ENCODE results near the gene C1QTNF8. TPM values are rescaled to one million over a fixed set of nuclear protein-coding genes. Genes with fewer than 3 reads are reported as not detected.

Gene C1QTNF8
- total and polyA plus RNA-seq, 2 donors (not counting 1 experiment from before 2014, with no cell fraction given): not detected

DNA sequence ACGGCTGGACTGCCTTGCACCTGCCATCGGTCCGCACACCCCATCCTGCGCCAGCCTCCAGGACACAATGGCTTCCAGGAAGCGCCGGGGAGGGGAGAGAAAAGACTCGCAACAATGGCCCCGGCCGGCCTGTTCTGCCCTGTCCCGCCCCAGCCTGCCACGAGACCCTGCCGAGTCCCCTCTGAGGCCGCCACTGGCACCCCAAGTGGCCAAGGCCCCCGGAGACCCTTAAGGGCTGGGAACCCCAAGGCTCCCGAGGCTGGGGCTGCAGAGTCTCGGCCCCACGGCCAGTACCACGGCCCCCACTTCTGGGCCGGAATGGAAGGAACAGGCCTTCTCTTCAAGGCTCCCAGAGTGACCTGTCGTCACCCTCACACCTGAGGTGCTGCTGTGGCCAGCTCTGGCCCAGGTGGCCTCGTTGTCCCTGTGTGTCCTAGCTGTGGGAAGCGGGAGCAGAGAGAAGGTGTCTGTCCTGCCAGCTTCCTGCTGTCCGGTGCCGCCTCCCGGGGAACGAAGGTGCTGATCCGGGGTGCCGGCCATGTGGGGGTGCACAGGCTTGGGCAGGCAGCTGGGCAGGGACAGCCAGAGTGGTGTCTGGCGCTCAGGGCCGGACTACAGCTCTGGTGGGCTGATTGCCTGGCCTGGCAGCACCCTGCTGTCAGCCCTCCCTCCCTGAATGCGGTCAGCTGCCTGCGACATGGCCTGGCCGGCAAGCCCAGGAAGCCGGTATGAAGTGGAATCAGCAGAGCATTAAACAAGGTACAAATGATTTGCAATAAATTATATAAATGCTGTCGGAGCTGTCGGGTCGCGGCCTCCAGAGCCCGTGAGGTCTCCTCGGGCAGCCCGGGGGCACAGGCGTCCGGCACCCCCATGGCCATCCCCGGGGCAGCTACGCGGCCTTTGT, 48.7 kb upstream of the C1QTNF8 start:
- WGBS (ENCODE audit: insufficient coverage): 87% methylated on average over 38 of the region's 46 CpGs
- no peaks in the 10 kb centered on the region for H3K4me1 Mint-ChIP-seq
- Histone ChIP-seq H3K79me2 (ENCODE audit: control insufficient read depth, insufficient read depth, low read length) (no peaks in the 10 kb centered on the region), H3K4me1 (ENCODE audit: control insufficient read depth in 2 of 2, insufficient read depth in 2 of 2, low read length in 2 of 2) (no peaks in the 10 kb centered on the region), H2AFZ (ENCODE audit: insufficient read depth, low read depth, low read length, poor library complexity, severe bottlenecking) (no peak overlapping the region), H3K27me3 (replicated peaks in 1 of 4; ENCODE audit: control extremely low read depth in 1 of 4, control insufficient read depth in 3 of 4, insufficient read depth in 4 of 4, low read length in 3 of 4) (peaks cover 0 to 3% (median 0%) of the 10 kb centered on the region in 4 experiments), H3K4me2 (replicated peaks; ENCODE audit: low read depth, low read length, poor library complexity, severe bottlenecking) (no peak overlapping the region), H3K27ac (ENCODE audit: low read length in 2 of 2) (no peak overlapping the region), H3K4me3 (ENCODE audit: control extremely low read depth in 1 of 5, extremely low read depth in 1 of 5, insufficient read depth in 1 of 5, low read depth in 2 of 5, low read length in 4 of 5) (no peak overlapping the region), H4K20me1 (ENCODE audit: control insufficient read depth, insufficient read depth, low read length, poor library complexity, severe bottlenecking) (no peaks in the 10 kb centered on the region), H3K36me3 (replicated peaks in 1 of 2; ENCODE audit: control extremely low read depth in 1 of 2, control insufficient read depth in 1 of 2, extremely low read depth in 1 of 2, insufficient read depth in 2 of 2, low read length in 1 of 2) (no peaks in the 10 kb centered on the region), H3K9ac (ENCODE audit: low read length) (no peak overlapping the region), H3K9me3 (ENCODE audit: control extremely low read depth in 1 of 3, control insufficient read depth in 2 of 3, insufficient read depth in 1 of 3, low read length in 2 of 3) (peaks cover 0 to 33% (median 4%) of the 10 kb centered on the region in 3 donors)
- DNase-seq: no peak
- H3K27ac Mint-ChIP-seq: no peak overlapping the region
- no peak overlapping the region for H3K4me3 Mint-ChIP-seq
- ATAC-seq (ENCODE audit: low read depth): no peak
- POLR2A ChIA-PET: no interaction called here
- peaks cover 3% of the 10 kb centered on the region for H3K9me3 Mint-ChIP-seq (ENCODE audit: insufficient read depth)
- CTCF ChIA-PET: no interaction called here
- TF ChIP-seq EZH2 (IDR thresholded peaks at IDR 0.05; ENCODE audit: borderline replicate concordance, insufficient read depth, low read depth, low read length, poor library complexity, severe bottlenecking): no peak
- TF ChIP-seq, protein P1, sequence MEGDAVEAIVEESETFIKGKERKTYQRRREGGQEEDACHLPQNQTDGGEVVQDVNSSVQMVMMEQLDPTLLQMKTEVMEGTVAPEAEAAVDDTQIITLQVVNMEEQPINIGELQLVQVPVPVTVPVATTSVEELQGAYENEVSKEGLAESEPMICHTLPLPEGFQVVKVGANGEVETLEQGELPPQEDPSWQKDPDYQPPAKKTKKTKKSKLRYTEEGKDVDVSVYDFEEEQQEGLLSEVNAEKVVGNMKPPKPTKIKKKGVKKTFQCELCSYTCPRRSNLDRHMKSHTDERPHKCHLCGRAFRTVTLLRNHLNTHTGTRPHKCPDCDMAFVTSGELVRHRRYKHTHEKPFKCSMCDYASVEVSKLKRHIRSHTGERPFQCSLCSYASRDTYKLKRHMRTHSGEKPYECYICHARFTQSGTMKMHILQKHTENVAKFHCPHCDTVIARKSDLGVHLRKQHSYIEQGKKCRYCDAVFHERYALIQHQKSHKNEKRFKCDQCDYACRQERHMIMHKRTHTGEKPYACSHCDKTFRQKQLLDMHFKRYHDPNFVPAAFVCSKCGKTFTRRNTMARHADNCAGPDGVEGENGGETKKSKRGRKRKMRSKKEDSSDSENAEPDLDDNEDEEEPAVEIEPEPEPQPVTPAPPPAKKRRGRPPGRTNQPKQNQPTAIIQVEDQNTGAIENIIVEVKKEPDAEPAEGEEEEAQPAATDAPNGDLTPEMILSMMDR (IDR thresholded peaks at IDR 0.05): no peak
- peaks cover 14% of the 10 kb centered on the region for H3K27me3 Mint-ChIP-seq
- intact Hi-C loops (cut with micrococcal nuclease): no loop called here

DNA sequence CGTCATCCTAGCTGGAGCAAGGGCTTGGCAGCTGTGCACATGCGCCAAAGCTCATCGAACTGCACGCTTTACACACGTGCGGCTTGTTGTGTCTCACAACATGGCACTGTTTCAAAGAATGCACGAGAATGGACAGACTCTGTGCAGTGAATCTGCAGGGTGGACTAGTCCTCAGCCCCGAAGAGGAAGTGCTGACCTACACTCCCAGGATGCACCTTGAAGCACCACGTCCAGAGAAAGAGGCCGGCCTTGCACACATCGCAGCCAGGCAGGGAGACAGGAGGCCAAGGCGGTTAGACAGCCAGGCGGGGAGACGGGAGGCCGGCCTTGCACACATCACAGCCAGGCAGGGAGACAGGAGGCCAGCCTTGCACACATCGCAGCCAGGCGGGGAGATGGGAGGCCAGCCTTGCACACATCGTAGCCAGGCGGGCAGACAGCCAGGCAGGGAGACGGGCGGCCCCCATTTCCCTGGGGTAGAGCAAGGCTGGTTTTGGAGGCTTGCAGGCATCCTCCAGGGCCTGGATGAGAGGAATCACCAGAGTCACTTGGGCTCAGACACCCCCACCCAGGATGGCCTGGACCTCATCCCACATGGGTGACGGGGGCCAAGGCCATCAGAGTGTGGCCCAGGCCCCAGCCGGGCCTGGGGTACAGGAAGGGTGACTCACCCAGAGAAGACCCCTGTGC, 47.9 kb upstream of the C1QTNF8 start:
- H3K4me1 ChIP-seq (ENCODE audit: control insufficient read depth in 2 of 2, insufficient read depth in 2 of 2, low read length in 2 of 2): no peaks in the 10 kb centered on the region
- Mint-ChIP-seq H3K27me3 (peaks cover 14% of the 10 kb centered on the region), H3K4me3 (no peak overlapping the region), H3K27ac (no peak overlapping the region), H3K9me3 (ENCODE audit: insufficient read depth) (peaks cover 3% of the 10 kb centered on the region), H3K4me1 (no peaks in the 10 kb centered on the region)
- H2AFZ ChIP-seq (ENCODE audit: insufficient read depth, low read depth, low read length, poor library complexity, severe bottlenecking): no peak overlapping the region
- intact Hi-C loops (cut with micrococcal nuclease): no loop called here
- no peak overlapping the region for H3K9ac ChIP-seq (ENCODE audit: low read length)
- H3K36me3 ChIP-seq (replicated peaks in 1 of 2; ENCODE audit: control extremely low read depth in 1 of 2, control insufficient read depth in 1 of 2, extremely low read depth in 1 of 2, insufficient read depth in 2 of 2, low read length in 1 of 2): no peaks in the 10 kb centered on the region
- H4K20me1 ChIP-seq (ENCODE audit: control insufficient read depth, insufficient read depth, low read length, poor library complexity, severe bottlenecking): no peaks in the 10 kb centered on the region
- H3K79me2 ChIP-seq (ENCODE audit: control insufficient read depth, insufficient read depth, low read length): no peaks in the 10 kb centered on the region
- H3K27ac ChIP-seq (ENCODE audit: low read length in 2 of 2): no peak overlapping the region
- ChIA-PET POLR2A (no interaction called here), CTCF (no interaction called here)
- peaks cover 0 to 25% (median 4%) of the 10 kb centered on the region in 3 donors for H3K9me3 ChIP-seq (ENCODE audit: control extremely low read depth in 1 of 3, control insufficient read depth in 2 of 3, insufficient read depth in 1 of 3, low read length in 2 of 3)
- whole genome bisulfite sequencing (ENCODE audit: insufficient coverage): 81% methylated on average over 23 of the region's 23 CpGs
- no peak overlapping the region for H3K4me3 ChIP-seq (ENCODE audit: control extremely low read depth in 1 of 5, extremely low read depth in 1 of 5, insufficient read depth in 1 of 5, low read depth in 2 of 5, low read length in 4 of 5)
- ATAC-seq (ENCODE audit: low read depth): no peak
- peaks cover 0 to 3% (median 0%) of the 10 kb centered on the region in 4 experiments for H3K27me3 ChIP-seq (replicated peaks in 1 of 4; ENCODE audit: control extremely low read depth in 1 of 4, control insufficient read depth in 3 of 4, insufficient read depth in 4 of 4, low read length in 3 of 4)
- H3K4me2 ChIP-seq (replicated peaks; ENCODE audit: low read depth, low read length, poor library complexity, severe bottlenecking): no peak overlapping the region
- no peak for DNase-seq
- no peak for TF ChIP-seq EZH2 (IDR thresholded peaks at IDR 0.05; ENCODE audit: borderline replicate concordance, insufficient read depth, low read depth, low read length, poor library complexity, severe bottlenecking)
- TF ChIP-seq, protein P1 (IDR thresholded peaks at IDR 0.05): no peak

All from B cell (primary cell).